ENCODE results near the gene GPR142.

GRCh38 chr17:74392848-74393247 lies 25.5 kb downstream of the GPR142 start:
- TF ChIP-seq CTCF (conservative IDR thresholded peaks at IDR 0.05; ENCODE audit: low read depth, low read length) (no peak), EZH2phosphoT487 (IDR thresholded peaks at IDR 0.05; ENCODE audit: borderline replicate concordance, low read length) (no peak), EZH2 (IDR thresholded peaks at IDR 0.05; ENCODE audit: low read length, unreplicated experiment) (no peak)

All from PC-3 (cell line).